ENCODE results near the gene MALRD1. TPM values are rescaled to one million over a fixed set of nuclear protein-coding genes. Genes with fewer than 3 reads are reported as not detected.

MALRD1 gene
- total and polyA plus RNA-seq, 7 donors, result 0.34 to 4.7 (median 2.1) TPM; not detected in 2

GRCh38 chr10:19745672-19746071 lies 697.1 kb downstream of the MALRD1 start:
- no peaks in the 10 kb centered on the region for H3K4me1 ChIP-seq
- TF ChIP-seq EP300 (IDR thresholded peaks at IDR 0.05) (no peak), POLR2A (IDR thresholded peaks at IDR 0.05) (no peak), CTCF (IDR thresholded peaks at IDR 0.05) (no peak), POLR2AphosphoS5 (IDR thresholded peaks at IDR 0.05) (no peak)
- H3K27ac ChIP-seq, result no peak overlapping the region
- intact Hi-C loops (cut with DNase I), result no loop called here
- H3K4me3 ChIP-seq, result no peak overlapping the region
- H3K36me3 ChIP-seq, result no peaks in the 10 kb centered on the region
- DNase-seq, result no peak
- no peaks in the 10 kb centered on the region for H3K9me3 ChIP-seq
- H3K27me3 ChIP-seq, result no peaks in the 10 kb centered on the region
- WGBS, 2 donors, result 91 to 94% methylated on average over 4 of the region's 4 CpGs

GRCh38 chr10:19749185-19749729 lies 700.7 kb downstream of the MALRD1 start:
- Histone ChIP-seq H3K27ac (no peak overlapping the region), H3K27me3 (no peaks in the 10 kb centered on the region), H3K9me3 (no peaks in the 10 kb centered on the region), H3K4me3 (no peak overlapping the region), H3K36me3 (no peaks in the 10 kb centered on the region), H3K4me1 (no peaks in the 10 kb centered on the region)
- no peak for DNase-seq
- intact Hi-C loops (cut with DNase I), result no loop called here
- TF ChIP-seq POLR2A (IDR thresholded peaks at IDR 0.05) (no peak), EP300 (IDR thresholded peaks at IDR 0.05) (no peak), POLR2AphosphoS5 (IDR thresholded peaks at IDR 0.05) (no peak), CTCF (IDR thresholded peaks at IDR 0.05) (no peak)

- H3K27ac ChIP-seq, result no peak overlapping the region
- H3K4me3 ChIP-seq, result no peak overlapping the region
- no peak for DNase-seq
- H3K9me3 ChIP-seq, result no peaks in the 10 kb centered on the region
- no peak for TF ChIP-seq POLR2A (IDR thresholded peaks at IDR 0.05)
- H3K4me1 ChIP-seq, result no peaks in the 10 kb centered on the region
- 81 to 87% methylated on average over 1 of the region's 1 CpG for WGBS, 2 donors
- intact Hi-C loops (cut with DNase I), result no loop called here
- no peaks in the 10 kb centered on the region for H3K27me3 ChIP-seq
- H3K36me3 ChIP-seq, result no peaks in the 10 kb centered on the region
Observed at GRCh38 chr10:19750972-19751371, 702.4 kb downstream of the MALRD1 start.

GRCh38 chr10:19756919-19757318 lies 708.3 kb downstream of the MALRD1 start:
- WGBS, 2 donors, result 70 to 74% methylated on average over 3 of the region's 3 CpGs
- intact Hi-C loops (cut with DNase I), result no loop called here
- Histone ChIP-seq H3K9me3 (no peaks in the 10 kb centered on the region), H3K4me3 (no peak overlapping the region), H3K27ac (no peak overlapping the region), H3K36me3 (no peaks in the 10 kb centered on the region), H3K4me1 (no peaks in the 10 kb centered on the region), H3K27me3 (no peaks in the 10 kb centered on the region)
- TF ChIP-seq POLR2AphosphoS5 (IDR thresholded peaks at IDR 0.05), result no peak
- TF ChIP-seq EP300 (IDR thresholded peaks at IDR 0.05), result no peak
- TF ChIP-seq CTCF (IDR thresholded peaks at IDR 0.05), result no peak
- TF ChIP-seq POLR2A (IDR thresholded peaks at IDR 0.05), result no peak
- no peak for DNase-seq

- WGBS, 2 donors, result 73 to 74% methylated on average over 1 of the region's 1 CpG
- no peak for TF ChIP-seq EP300 (IDR thresholded peaks at IDR 0.05)
- no peak for TF ChIP-seq POLR2AphosphoS5 (IDR thresholded peaks at IDR 0.05)
- no peak for TF ChIP-seq CTCF (IDR thresholded peaks at IDR 0.05)
- no peak for TF ChIP-seq POLR2A (IDR thresholded peaks at IDR 0.05)
- no peaks in the 10 kb centered on the region for H3K9me3 ChIP-seq
- H3K27ac ChIP-seq, result no peak overlapping the region
- no peak for DNase-seq
- H3K4me3 ChIP-seq, result no peak overlapping the region
- no peaks in the 10 kb centered on the region for H3K36me3 ChIP-seq
- no peaks in the 10 kb centered on the region for H3K27me3 ChIP-seq
- no peaks in the 10 kb centered on the region for H3K4me1 ChIP-seq
- intact Hi-C loops (cut with DNase I), result no loop called here
Observed at GRCh38 chr10:19762026-19762425, 713.4 kb downstream of the MALRD1 start.

Data from sigmoid colon (tissue), 7 donors.